ENCODE results near the gene SPINK5. TPM values are rescaled to one million over a fixed set of nuclear protein-coding genes. Genes with fewer than 3 reads are reported as not detected.
"Not testable (repeated sequence)": the region's sequence is repeated elsewhere in the genome, so short reads cannot be mapped to it uniquely, and the experiment has no call there.

SPINK5 gene
- total and polyA plus RNA-seq, 8 donors = 0.56 to 6.6 (median 1.3) TPM

- no peak overlapping the region for H3K27ac ChIP-seq
- H3K4me1 ChIP-seq = no peaks in the 10 kb centered on the region
- no peak for ATAC-seq
- intact Hi-C loops (cut with DNase I) = no loop called here
- no peak for DNase-seq
- H3K4me3 ChIP-seq = no peak overlapping the region
- no peaks in the 10 kb centered on the region for H3K27me3 ChIP-seq
- no peaks in the 10 kb centered on the region for H3K36me3 ChIP-seq
- no peaks in the 10 kb centered on the region for H3K9me3 ChIP-seq
- no peak for TF ChIP-seq CTCF (IDR thresholded peaks at IDR 0.05)
These were observed 30.6 kb upstream of the SPINK5 start for GRCh38 chr5:148033134-148033533.

- Histone ChIP-seq H3K9me3 (no peaks in the 10 kb centered on the region), H3K4me1 (no peaks in the 10 kb centered on the region), H3K4me3 (no peak overlapping the region), H3K36me3 (no peaks in the 10 kb centered on the region), H3K27ac (no peak overlapping the region), H3K27me3 (no peaks in the 10 kb centered on the region)
- ATAC-seq (no peak), DNase-seq (no peak)
- TF ChIP-seq CTCF (IDR thresholded peaks at IDR 0.05) = no peak
- intact Hi-C loops (cut with DNase I) = no loop called here
These were observed 28.1 kb upstream of the SPINK5 start for GRCh38 chr5:148035676-148036075.

GRCh38 chr5:148042881-148043280, 20.9 kb upstream of the SPINK5 start:
- H3K9me3 ChIP-seq = no peaks in the 10 kb centered on the region
- TF ChIP-seq CTCF (IDR thresholded peaks at IDR 0.05) = no peak
- ATAC-seq = no peak
- H3K4me3 ChIP-seq = no peak overlapping the region
- intact Hi-C loops (cut with DNase I) = no loop called here
- no peaks in the 10 kb centered on the region for H3K36me3 ChIP-seq
- H3K27me3 ChIP-seq = no peaks in the 10 kb centered on the region
- no peak for DNase-seq
- H3K27ac ChIP-seq = no peak overlapping the region
- no peaks in the 10 kb centered on the region for H3K4me1 ChIP-seq

- H3K27me3 ChIP-seq = no peaks in the 10 kb centered on the region
- no peak for ATAC-seq
- DNase-seq = no peak
- no peak overlapping the region for H3K27ac ChIP-seq
- no peak overlapping the region for H3K4me3 ChIP-seq
- intact Hi-C loops (cut with DNase I) = no loop called here
- H3K4me1 ChIP-seq = no peaks in the 10 kb centered on the region
- TF ChIP-seq CTCF (IDR thresholded peaks at IDR 0.05) = no peak
- no peaks in the 10 kb centered on the region for H3K9me3 ChIP-seq
- H3K36me3 ChIP-seq = no peaks in the 10 kb centered on the region
These were observed 20.1 kb upstream of the SPINK5 start for GRCh38 chr5:148043705-148044104.

GRCh38 chr5:148055160-148055559, 8.6 kb upstream of the SPINK5 start:
- H3K4me1 ChIP-seq; H3K27ac ChIP-seq; DNase-seq; ATAC-seq; intact Hi-C loops (cut with DNase I); H3K36me3 ChIP-seq; H3K4me3 ChIP-seq; H3K27me3 ChIP-seq: not testable (repeated sequence)
- H3K9me3 ChIP-seq = peaks cover 0 to 35% of the 10 kb centered on the region in 2 donors

- no peaks in the 10 kb centered on the region for H3K4me1 ChIP-seq
- no peak for TF ChIP-seq CTCF (IDR thresholded peaks at IDR 0.05)
- H3K27me3 ChIP-seq = no peaks in the 10 kb centered on the region
- H3K36me3 ChIP-seq = no peaks in the 10 kb centered on the region
- intact Hi-C loops (cut with DNase I) = no loop called here
- no peak overlapping the region for H3K4me3 ChIP-seq
- no peak for DNase-seq
- no peak overlapping the region for H3K27ac ChIP-seq
- ATAC-seq = no peak
- H3K9me3 ChIP-seq = peaks cover 0 to 16% of the 10 kb centered on the region in 2 donors
These were observed 3.5 kb upstream of the SPINK5 start for GRCh38 chr5:148060309-148060708.

Data from left lung (tissue), 10 donors.